DMS153 (cell line): ENCODE measurements around the gene MREG.
"Not testable (repeated sequence)": the region's sequence is repeated elsewhere in the genome, so short reads cannot be mapped to it uniquely, and the experiment has no call there.

Experiments
- DNase-seq: peaks from one replicate; lab custom pipeline; 2025; lab: John Stamatoyannopoulos, UW

The MREG gene

GRCh38 chr2:215958257-215958656 is 55.1 kb downstream of the MREG start:
- no peak for DNase-seq

GRCh38 chr2:215957354-215958122 is 55.8 kb downstream of the MREG start:
- not testable (repeated sequence) for DNase-seq

- no peak for DNase-seq
Observed at GRCh38 chr2:215952860-215953637, 60.3 kb downstream of the MREG start.

- no peak for DNase-seq
Observed at GRCh38 chr2:215951558-215951957, 61.8 kb downstream of the MREG start.

- DNase-seq: no peak
Observed at GRCh38 chr2:215949991-215950404, 63.4 kb downstream of the MREG start.

GRCh38 chr2:215948051-215948450 is 65.3 kb downstream of the MREG start:
- no peak for DNase-seq

GRCh38 chr2:215946586-215946985 is 66.8 kb downstream of the MREG start:
- no peak for DNase-seq

GRCh38 chr2:215942194-215942593 is 71.2 kb downstream of the MREG start:
- DNase-seq: no peak

GRCh38 chr2:215941726-215942125 is 71.6 kb downstream of the MREG start:
- DNase-seq: no peak

GRCh38 chr2:215940645-215941184 is 72.6 kb downstream of the MREG start:
- DNase-seq: no peak

GRCh38 chr2:215937190-215937589 is 76.2 kb downstream of the MREG start:
- DNase-seq: no peak

- DNase-seq: no peak
Observed at GRCh38 chr2:215933151-215933550, 80.2 kb downstream of the MREG start.

GRCh38 chr2:215931256-215931903 is 82.0 kb downstream of the MREG start:
- peak; percentile 50 for DNase-seq

- no peak for DNase-seq
Observed at GRCh38 chr2:215930505-215931253, 82.7 kb downstream of the MREG start.

- DNase-seq: no peak
Observed at GRCh38 chr2:215929602-215930335, 83.6 kb downstream of the MREG start.

- no peak for DNase-seq
Observed at GRCh38 chr2:215928086-215928485, 85.3 kb downstream of the MREG start.

GRCh38 chr2:215926992-215927391 is 86.4 kb downstream of the MREG start:
- not testable (repeated sequence) for DNase-seq

- DNase-seq: no peak
Observed at GRCh38 chr2:215921895-215922294, 91.5 kb downstream of the MREG start.

GRCh38 chr2:215920244-215921100 is 92.9 kb downstream of the MREG start:
- DNase-seq: peak; percentile 46

GRCh38 chr2:215919624-215920243 is 93.6 kb downstream of the MREG start:
- no peak for DNase-seq
